ENCODE data around the gene ZC3H4.

ZC3H4 gene

DNA sequence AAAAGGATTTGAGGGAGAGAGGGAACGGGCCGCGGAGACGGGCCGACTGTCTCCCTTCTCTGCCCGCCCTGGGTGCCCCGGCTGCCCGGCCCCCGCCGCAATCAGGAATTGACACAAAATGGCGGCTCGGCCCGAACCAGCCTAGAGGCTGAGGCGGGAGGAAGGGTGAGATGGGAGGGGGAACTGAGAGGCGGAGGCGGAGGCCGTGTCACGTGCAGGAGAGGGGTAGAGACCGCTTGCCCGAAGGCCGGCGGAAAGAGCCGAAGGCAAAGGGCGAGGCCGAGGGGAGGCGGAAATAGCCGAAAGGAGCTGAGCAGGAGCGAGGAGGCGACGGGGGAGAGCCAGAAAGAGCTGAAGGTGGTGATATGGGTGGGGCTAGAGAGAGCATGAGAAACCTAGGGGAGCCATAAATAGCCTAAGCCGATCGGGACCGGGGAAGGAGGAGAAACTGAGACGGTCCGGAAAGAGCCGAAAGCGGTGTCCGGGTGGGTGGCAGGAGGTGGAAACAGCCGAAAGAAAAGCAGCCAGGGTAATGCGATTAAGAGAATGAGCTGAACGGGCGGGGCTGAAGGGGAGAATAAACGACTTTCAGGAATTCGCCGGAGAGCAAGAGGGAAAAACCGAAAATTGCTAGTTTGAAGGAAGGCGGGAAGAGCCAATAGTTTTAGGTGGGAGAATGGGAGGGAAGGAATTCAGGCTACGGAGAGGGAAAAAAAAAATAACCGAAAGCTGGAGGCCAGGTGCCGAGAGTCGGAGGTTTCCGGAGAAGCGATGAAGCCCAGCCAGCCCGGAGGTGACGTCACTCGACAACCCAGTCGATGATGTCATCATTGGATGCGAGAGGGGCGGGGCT, at the start of gene ZC3H4:
ZC3H4 (minus strand) TSS at position 780 of the 853 bp plus-strand sequence. CDS start 1,192 bp downstream, outside the sequence.
- DNase-seq (ENCODE audit: low read depth): peak; percentile 100

DNA sequence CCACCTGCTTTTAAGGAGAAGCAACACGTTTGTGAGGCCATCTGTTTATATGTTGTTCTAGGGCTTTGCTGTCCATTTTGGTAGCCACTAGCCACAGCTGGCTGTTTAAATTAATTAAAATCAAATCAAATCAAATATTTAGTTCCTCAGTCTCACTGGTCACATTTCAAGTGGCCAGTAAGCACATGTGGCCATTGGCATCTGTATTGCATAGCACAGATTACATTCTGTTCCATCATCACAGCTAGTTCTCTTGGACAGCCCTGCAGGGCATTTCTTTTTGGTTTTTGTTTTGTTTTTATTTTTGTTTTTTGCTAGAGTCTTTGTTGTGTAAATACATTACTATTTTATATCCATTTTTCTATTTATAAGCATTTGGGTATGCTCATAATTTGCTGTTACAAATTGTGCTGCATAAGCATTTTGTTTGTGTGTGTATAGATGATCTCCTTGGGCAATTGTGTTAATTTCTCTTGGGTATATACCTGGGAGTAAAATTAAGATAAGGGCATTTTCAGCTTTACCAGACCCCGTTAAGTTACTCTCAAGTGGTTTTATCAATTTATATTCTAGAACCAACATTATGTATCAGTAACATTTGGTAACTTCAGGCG, 48.4 kb upstream of the ZC3H4 start:
- peak; percentile 60 for DNase-seq (ENCODE audit: low read depth)

DNA sequence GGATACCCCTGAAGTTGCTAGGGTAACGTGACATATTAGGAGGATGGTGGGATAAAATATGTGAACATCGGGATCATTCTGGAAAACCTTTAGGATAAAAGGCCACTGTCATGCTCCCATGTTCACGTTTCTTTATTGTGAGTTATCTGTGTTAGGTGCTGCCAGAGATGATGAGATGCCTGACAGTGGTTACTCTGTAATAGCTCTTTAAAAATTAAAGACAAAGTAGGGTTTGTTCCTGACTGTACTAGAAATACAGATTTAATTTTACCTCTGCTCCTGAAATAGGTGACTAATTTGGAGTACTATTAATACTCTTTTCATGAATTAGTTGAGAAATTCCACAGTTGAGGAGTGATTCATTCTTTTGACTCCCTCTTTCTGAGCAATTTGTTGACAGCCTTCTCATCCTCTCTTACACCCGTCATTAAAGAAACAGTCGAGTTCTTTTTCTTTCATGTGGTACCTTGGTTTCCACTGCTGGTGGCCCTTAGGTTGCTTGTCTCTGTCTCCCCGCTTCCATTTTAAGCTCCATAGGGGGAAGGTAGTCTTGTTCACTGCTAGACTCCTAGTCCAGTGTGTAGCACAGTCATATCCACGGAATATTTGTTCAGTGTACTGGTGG, 45.4 kb upstream of the ZC3H4 start:
- peak; percentile 50 for DNase-seq (ENCODE audit: low read depth)

DNA sequence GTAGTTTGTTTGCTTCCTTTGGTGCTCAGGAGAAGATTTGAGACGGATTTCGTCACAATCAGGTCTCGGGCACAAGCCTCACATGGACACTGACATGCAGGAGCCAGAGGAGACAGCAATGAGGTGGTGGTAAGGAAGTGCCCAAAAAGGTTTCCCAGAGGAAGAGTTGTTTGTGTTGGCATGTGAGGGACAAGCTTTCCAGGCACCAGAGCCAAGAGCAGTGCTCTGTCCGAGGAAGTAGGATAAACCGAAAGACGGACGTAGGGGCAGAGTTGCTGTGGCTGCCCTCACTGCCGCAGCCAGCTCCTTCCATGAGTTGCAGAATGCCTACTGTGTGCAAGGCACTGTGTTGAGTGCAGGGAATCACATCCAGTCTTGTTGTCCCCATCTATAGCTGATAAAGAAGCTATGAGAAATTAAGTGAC, 44.8 kb upstream of the ZC3H4 start:
- DNase-seq (ENCODE audit: low read depth): no peak

DNA sequence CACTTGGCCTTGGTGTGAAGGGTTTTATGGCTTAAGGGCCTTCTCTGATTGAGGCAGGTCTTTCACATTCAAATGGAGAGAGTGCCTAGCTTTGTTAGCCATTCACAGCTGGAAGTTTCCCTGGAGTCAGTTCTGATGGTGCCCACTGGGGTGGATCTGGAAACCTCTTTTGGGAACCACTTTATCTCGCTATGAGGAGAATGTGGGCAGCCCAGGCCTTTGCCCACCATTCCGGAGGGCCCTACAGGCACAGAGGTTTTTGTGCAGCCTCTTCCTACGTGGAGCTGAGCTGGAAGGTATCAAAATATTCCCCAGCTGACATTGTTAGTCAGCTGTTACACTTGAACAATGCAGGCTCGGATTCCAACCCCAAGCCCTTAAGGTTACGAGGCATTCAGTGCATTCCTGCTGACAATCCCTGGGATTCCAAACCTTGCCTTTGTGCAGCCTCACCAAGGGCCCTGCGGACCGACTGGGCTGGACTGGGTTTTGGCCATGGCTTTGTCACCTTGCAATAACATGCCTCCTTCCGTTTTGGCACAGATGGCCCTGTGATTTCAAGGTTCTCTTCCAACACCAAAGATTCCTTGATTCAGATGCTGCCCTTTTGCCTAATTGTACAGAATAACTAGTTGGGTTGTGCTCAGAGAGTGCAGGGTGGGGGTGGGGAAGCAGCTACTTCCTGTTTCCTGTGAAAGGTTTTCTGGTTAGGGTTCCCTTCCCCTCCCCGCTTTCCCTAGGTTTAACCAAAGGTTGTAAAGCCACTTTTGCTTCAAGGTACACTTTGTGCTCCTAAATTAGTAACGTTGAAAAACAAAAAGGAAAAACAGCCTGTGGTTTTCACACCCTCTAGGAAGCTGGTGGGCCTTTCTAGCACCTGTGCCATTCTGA, 44.1 kb upstream of the ZC3H4 start:
- peak; percentile 88 for DNase-seq (ENCODE audit: low read depth)

DNA sequence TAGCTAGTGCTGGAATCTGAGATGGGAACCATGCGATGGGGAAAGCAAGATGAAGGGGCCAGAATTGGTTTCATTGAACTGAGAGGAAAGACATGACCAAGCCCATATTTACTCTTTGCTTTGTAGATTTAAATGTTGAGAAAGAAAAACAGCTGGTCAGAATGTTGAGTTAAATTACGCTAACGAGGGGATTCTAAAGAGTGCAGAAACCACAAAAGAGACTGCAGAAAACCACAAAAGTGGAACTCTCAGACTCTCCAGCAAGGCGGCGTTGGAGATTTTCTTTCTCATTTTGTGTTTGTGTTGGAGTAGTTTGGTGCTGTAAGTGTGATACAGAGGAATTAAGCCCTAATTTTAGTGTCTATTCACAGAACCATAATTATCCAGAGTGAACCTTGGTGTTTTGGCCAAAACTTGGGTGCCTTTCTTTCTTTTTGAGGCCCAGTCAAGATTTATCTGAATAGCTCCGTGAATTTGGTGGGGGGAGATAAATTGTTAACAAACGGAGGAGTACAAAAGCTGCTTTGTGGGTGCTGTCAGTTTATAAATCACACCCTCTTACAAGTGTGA, 43.4 kb upstream of the ZC3H4 start:
- peak; percentile 31 for DNase-seq (ENCODE audit: low read depth)

DNA sequence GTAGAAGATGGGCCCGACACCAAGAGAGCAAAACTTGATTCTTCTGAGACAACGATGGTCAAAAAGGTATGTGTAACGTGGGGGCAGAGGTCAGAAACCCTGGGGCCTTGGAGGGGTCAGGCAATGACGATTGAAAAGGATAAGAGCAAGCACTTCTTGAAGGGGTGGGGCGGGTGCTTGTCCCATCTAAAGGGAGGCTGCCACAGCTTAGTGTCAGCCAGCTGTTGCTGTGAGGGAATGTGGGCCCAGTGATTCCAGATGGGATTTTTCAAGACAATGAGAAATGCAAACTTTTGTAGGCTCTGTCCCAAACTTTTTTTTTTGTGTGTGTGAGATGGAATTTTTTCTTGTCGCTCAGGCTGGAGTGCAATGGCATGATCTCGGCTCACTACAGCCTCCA, 41.6 kb upstream of the ZC3H4 start:
- DNase-seq (ENCODE audit: low read depth): no peak

DNA sequence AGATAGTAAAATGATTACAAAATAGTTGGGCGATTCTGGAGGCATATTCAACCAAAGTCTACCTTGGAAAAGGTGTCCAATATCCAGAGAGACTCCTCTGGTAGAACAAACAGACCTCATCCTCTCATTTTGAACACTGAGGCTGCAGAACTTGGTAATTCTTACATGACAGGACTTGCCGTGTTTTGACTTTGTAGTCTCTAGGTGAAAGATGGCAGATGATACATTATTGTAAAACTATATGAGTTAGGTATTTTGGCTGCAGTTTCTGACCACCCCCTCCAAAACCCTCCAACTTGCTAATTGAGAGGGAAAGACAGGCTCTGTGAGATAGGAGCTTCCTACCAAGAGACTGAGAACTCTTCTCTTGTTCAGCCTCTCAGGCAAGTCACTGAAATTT, 39.7 kb upstream of the ZC3H4 start:
- DNase-seq (ENCODE audit: low read depth): no peak

DNA sequence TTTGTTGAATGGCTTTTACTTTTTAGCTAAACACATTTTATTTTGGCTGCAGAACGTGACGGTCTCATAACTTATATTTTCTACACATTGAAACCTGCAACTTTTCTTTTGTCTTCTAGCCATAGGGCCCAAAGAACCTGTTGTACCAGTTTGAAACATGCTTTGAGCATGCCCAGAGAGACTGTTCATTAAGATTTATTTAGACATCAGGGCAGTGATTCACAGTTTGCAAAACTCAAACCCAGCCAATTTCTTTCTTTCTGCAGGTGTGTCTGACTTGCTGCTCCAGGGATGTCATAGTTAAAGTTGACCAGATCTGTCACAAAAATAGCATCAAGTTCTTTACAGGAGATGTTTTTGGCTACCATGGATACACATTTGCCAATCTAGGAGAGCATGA, 39.1 kb upstream of the ZC3H4 start:
- DNase-seq (ENCODE audit: low read depth): no peak

DNA sequence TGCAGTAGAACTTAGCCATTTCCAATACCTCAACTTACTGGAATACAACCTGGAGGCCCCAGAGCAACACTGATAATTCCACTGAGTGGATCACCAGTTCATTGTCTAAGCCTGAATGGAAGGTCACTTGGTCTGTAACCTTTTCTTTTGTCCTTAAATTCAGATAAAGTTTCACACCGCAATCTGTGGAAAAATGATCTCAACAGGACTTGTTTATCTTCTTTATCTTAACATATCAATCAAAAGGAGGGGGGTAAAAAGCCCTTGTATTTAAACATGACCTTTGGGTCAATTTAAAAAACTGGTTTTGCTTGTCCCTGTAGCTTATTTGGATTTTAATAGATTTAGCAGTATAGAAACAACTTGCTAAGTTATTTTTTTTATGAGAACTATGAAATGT, 38.6 kb upstream of the ZC3H4 start:
- DNase-seq (ENCODE audit: low read depth): no peak

DNA sequence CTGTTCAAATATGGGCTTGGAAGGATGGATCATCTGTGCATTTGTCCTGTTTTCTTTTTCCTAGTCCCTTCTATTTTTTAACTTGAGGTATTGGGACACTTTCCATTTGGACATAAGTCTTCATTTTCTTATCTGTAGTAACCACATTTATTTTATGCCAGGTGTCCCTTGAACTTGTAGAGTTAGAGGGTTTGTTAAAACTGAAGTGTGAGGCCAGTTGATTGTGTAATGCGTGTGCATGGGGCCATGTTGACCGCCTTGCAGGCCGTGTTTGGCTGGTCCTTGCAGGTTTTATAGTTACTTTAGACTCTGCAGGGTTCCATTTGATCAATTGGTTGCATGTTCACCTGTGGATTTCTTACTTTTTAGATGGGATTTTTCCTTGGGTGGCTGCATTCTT, 38.1 kb upstream of the ZC3H4 start:
- no peak for DNase-seq (ENCODE audit: low read depth)

DNA sequence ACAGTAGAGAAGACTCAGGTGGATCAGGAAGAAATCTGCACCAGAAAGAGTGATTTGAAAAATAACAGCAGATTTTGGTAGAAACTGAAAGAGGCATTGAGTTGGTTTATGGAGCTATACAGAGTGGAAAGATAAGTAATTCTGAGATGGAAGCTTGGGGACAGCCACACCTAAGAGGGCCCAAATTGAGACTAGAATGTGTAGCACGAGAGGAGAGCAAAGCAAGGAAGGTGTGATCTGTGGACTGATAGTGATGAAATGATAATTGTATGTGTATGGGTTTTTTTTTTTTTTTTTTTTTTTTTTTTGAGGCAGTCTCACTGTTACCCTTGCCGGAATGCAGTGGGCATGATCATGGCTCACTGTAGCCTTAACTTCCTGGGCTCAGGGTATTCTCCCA, 33.3 kb upstream of the ZC3H4 start:
- no peak for DNase-seq (ENCODE audit: low read depth)

DNA sequence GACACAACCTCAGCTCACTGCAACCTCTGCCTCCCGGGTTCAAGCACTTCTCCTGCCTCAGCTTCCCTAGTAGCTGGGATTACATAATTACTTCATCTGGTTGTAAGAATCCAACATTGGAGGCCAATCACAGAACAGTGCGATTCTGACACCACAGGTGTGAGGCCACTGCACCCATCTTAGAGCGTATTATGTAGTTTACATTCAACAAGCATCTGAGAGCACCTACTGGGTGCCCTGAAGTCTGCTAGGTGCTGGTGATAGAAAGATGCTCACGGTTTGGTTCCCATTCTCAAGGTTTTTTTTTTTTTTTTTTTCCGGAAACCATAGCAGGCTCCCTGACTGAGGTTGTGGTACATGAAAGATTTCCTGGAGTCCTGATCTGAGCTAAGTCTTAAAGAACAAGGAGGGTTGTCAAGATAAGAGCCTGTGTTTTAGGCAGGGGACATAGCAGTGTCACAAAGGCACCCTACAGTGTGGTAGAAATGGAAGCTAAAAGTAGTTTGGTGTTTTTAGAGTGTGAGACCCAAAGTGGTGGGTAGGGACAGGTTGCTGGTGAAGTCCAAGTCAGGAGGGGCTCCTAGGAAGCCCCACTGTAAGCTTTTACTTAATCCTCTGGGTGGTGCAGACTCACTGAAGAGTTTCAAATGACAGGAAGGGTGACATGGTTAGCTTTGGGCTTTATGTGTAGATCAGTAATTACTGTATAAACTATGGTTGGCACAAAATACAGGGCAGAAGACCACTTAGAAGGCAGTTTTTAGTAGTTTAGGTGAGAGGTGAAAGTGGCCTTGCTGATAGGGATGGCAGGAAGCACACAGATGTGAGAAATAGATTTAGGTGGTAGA, 32.3 kb upstream of the ZC3H4 start:
- no peak for DNase-seq (ENCODE audit: low read depth)

DNA sequence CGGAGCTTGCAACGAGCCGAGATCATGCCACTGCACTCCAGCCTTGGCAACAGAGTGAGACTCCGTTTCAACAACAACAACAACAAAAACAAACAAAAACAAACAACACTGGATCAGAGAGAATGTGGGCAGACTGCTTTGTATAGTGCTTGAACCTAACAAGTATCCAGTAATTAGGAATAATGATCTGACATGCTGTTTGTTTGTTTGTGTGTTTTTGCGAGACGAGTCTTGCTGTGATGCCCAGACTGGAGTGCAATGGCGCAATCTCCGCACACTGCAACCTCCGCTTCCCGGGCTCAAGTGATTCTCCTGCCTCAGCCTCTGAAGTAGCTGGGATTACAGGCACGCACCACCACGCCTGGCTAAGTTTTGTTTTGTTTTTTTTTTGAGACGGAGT, 31.1 kb upstream of the ZC3H4 start:
- no peak for DNase-seq (ENCODE audit: low read depth)

DNA sequence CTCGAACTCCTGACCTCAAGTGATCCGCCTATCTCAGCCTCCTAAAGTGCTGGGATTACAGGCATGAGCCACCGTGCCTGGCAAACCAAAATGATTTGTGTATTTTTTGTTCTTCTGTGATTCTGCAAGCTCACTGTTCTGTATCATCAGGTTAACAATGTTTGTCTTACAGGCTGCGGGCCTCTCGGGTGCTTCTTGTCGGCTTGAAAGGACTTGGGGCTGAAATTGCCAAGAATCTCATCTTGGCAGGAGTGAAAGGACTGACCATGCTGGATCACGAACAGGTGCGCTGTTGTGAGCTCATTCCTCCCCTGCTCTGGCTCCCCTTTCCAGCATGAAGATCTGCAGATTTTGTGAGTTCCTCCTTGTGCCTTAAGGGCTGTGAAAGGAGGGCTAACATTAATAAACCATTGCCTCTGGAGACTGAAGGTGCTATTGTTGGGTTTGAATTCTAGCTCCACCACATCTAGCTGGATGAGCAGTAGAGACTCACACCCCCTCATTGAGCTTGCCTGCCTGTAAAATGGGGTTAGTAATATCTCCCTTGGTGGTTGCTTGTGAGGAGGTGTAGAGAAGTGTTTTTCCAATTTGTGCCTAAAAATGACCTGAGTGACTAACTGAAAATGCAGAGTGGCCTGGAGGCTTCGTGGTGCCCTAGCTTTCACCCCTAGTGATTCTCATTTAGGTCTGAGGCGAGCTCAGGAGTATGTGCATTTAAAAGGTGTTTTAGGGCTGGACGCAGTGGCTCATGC, 29.9 kb upstream of the ZC3H4 start:
- DNase-seq (ENCODE audit: low read depth): no peak

DNA sequence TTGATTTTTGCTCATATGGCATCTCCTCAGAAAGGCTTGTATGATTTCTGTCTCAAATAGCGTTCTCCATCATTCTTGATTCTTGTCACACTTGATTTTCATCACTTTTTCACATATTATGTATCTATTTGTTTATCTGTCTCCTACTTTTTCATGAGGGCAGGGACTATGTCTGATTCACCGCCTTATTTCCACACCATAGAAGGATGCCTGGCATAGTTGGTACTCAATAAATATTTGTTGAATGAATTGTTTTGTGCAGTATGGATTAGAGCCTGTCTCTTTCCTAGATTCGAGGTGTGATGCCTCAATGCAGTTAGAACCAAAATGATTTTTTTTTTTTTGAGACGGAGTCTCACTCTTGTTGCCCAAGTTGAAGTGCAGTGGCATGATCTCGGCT, 29.2 kb upstream of the ZC3H4 start:
- peak; percentile 74 for DNase-seq (ENCODE audit: low read depth)

DNA sequence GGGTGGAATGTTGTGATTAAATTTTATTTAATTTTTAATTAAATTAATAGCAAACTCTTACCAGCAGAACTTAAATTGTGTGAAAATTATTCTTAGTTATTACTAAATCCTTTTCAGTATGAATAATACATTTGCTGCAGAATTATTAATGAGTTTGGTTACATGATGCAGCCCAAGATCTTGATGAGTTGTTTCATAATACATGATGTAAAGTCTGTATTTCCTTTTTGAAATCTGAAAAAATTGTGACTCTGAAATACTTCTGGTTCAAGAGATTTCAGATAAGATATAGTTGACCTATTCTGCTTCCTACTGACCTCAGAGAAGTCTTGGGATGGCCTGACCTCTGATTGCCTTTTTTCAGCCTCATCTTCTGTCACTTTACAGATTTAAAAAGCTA, 28.1 kb upstream of the ZC3H4 start:
- no peak for DNase-seq (ENCODE audit: low read depth)

DNA sequence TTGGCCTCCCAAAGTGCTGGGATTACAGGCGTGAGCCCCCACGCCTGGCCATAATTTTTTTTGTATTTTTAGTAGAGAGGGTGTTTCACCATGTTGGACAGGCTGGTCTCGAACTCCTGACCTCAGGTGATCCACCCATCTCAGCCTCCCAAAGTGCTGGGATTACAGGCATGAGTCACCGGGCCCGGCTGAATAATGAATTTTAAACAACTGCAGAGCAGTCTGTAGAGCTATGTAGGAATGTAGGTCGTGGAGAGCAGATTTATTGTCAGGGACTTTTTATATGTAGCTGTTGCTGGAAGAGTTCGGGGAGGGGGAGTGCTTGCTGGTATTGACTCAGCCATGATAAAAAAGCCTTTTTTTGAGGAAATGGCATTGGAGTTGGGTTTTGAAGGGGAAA, 27.7 kb upstream of the ZC3H4 start:
- DNase-seq (ENCODE audit: low read depth): peak; percentile 88

DNA sequence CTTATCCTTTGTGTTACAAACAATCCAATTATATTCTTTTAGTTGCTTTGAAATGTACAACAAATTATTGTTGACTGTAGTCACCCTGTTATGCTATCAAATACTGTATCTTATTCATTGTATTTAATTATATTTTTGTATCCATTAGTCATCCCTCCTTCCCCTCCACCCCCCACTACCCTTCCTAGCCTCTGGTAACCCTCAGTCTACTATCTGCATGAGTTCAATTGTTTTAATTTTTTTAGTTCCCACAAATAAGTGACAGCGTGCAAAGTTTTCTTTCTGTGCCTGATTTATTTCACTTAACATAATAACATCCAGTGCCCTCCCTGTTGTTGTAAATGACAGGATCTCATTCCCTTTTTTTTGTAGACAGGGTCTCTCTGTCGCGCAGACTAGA, 21.6 kb upstream of the ZC3H4 start:
- peak; percentile 43 for DNase-seq (ENCODE audit: low read depth)

DNA sequence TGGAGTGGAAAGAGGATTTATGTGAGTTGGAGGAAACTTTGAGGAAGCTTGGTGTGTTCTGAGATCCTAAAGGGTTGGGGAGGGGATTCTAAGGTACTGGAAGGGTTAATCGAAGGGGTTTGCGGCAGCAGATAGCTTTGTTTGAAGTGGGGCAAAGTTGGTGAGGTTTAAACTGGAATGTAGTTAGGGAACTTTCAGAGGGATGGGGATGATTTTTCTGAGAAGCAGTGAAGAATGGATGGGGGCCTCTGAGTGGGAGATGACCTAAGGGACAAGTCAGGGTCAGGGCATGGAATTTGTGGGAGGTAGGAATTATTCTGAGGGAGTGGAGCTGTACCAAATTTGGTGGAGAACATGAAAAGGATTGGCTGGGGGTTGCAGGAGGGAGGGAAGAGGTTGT, 21.0 kb upstream of the ZC3H4 start:
- no peak for DNase-seq (ENCODE audit: low read depth)

Measured in EH (cell line).